ENCODE data around the gene PAK5.

Gene PAK5

DNA sequence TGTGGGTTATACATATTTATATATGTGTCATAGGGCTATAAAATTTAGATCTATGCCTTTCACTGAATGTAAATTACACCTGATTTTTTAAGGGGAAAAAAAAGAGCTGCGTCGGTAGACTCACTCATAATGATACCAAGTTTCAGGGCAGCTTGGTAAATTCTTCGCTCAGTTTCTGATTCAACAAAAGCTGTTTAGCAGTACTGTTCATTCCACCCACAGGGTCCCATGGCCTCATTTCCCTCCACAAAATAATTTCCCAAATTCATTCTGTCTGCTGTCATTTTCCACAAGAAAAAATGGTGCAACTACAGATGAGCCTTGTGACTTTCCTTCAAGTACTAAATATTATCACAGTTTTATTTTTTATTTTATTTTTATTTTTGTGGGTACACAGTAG, 63.7 kb downstream of the PAK5 start:
- DNase-seq = no peak

DNA sequence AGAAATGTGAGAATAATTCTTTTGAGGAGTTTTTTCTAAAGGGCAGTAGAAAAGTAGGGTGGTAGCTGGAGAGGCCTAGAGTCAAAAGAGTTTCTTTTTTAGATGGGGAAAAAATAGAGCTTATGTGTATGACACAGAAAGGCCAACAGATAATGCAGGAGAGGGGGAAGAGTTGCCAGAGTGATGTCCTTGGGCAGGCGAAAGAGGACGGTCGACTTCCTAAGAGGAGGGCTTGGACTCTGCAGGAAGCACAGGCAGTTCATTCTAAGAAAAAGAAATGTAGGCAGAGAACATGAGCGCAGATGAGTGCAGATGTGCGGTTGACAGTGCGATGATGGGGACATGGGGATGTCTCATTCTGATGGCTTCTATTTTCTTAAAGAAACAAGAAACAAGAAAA, 68.9 kb downstream of the PAK5 start:
- no peak for DNase-seq

DNA sequence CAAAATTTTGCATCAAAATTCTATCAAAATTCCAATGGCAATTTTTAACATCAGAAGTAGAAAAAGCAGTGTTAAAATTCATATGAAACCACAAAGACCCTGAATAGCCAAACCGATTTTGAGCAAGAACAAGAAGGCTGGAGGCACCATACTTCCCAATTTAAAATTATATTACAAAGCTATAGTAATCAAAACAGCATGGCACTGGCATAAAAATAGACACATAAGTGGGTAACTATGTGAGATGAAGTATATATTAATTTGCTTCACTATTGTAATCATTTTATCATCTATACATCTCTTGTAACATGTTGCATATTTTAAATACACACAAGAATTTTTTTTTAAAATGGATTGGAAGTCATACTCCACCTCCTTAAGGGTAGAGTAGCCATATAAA, 77.4 kb downstream of the PAK5 start:
- DNase-seq = no peak

DNA sequence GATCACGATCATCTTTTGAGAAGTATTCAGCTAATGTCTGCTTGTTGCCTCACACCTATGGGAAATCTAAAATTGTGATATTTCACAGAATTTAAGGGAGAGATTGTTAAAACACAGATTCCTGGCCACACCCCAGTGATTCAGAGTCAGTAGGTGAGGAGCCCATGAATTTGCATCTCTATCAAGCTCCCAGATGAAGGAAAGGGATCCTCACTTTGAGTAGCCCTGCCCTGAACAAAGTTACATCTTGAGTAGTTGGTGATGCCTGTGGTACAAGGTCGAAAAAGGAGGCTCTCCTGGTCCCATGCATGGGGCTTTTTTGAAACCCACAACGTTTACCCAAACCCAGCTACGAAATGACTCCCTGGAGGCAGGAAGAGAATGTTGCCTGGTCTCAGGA, 79.5 kb downstream of the PAK5 start:
- no peak for DNase-seq

DNA sequence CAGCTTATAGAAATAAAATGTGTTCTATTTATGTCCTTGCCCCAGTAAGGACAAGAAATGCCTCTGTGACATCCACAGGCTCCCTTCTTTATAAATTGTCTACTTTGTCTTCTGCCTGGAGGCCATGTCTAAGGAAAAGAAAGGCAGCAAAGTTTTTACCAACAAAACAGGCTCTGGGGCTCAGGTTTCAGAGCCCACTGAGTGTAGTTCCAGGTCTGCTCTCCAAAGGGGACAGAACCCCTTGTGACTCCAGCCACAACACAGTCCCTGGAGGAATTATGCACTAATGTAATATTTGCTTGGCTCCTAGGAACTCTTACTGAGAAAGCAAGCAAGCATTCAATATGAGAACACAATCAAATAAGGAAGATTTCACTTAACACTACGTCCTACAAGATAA, 80.1 kb downstream of the PAK5 start:
- DNase-seq = no peak

DNA sequence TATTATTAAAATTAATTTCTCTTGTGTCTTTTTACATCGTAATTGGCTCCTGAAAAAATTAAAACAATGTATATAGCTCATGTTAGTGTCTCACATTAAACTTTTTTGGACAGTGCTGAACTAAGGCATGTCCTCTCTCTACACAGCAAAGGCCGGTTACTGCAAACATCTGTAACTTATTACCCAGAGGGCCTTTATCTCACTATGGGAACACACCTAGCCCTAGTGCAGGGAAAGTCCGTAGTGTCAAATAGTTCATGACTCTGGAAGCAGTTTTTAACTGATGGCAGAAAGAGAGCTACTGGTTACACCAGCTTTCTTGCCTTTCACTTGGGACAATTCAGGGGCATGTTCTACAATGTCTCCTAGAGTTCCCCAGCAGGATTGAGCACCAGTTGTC, 82.2 kb downstream of the PAK5 start:
- DNase-seq = no peak

DNA sequence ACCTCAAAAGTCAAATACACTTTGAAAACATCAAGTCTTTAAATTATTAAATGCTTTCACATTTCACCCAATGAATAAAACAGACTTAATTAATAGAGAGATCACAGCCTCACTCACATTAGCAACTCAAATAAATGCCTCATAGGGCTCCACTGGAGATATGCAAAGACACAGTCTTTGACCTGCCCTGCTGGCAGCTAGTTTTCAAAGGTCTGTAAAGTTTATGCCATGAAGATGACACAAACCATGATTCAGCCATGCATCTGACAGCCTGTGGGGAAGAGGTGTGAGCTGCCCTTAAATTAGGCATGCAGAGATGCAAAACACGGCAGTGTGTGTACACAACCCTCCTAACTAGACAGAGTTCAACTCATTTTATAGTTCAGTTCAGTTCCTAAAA, 83.6 kb downstream of the PAK5 start:
- no peak for DNase-seq

DNA sequence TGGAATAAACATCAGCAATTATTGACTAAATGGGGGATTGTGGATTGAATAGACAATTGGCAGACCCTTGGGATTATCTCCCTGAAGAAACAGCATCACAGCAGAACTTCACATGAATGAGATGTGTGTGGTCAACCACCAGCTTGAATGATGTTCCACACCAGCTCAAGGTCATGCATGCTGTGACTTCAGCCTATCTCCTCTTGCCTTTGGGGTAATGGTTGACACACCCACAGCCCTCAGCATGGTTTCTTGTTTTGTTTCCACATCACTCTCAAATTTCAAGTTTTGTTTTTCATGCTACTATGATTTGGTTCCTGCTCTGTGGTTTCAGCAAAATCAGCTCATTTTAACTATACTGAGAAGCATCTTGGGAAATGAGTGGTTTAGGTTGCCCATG, 94.3 kb downstream of the PAK5 start:
- DNase-seq = no peak

DNA sequence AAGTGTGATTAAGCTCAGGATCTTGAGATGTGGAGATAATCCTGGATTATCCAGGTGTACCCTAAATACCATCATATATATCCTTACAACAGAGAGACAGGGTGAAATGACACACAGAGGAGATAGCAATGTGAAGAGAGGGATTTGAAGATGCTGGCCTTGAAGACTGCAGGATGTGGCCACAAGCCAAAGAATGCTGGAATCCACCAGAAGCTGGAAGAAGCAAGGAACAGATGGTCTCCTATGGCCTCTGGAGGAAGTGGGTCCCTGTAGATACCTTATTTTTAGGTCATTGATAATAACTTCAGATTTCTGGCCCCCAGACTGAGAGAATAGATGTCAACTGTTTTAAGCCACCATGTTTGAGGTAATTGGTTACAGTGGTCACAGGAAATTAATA, 95.0 kb downstream of the PAK5 start:
- no peak for DNase-seq

DNA sequence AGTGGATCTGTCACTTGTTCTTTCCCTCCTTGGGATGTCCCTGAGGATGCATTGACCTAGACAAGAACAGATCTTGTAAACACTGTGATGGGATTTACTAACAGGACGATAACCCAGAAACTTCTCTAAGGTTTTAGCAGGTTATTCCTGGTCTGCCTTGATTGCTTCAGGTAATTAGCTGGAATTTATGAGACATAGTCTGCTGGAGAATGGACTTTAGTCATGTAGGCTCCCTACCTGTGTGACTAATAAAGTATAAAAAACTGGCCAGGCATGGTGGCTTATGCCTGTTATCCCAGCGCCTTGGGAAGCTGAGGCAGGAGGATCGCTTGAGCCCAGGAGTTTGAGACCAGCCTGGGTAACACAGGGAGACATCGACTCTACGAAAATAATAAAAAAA, 96.1 kb downstream of the PAK5 start:
- no peak for DNase-seq

DNA sequence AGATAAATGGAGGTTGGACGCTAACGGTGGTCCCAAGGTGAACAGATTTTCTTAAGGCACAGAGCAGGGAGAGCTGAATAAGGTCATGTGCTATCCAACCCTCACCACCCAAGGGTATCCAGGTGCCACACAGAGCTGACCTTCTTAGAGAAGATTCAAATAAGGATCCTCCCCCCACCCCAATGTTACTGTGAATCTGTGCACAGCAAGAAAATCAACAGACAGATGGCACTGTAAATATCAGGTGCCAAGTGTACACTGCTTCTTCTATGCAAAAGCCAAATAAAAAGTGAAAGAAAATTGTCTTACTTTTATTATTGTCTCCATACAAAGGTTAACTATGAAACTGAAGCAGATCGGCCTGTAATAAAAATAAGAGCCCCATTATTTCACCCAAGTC, 96.9 kb downstream of the PAK5 start:
- no peak for DNase-seq

DNA sequence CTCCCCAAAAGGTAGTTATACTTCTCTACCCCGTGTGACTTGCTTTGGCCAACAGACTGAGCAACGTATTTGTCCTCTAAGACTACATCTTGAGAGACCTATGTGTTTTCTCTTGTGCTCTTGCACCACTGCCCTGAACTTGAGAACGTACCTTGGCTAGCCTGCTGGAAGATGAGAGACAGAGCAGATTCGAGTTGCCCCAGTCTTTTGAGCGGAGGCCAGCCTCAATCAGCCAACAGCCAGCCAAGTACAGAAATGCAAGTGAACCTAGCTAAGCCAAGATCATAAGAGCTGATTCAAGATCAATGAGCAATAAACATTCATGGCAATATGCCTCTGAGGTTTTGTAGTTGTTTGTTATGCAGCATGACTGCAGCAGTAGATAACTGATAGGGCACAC, 98.4 kb downstream of the PAK5 start:
- DNase-seq = no peak

DNA sequence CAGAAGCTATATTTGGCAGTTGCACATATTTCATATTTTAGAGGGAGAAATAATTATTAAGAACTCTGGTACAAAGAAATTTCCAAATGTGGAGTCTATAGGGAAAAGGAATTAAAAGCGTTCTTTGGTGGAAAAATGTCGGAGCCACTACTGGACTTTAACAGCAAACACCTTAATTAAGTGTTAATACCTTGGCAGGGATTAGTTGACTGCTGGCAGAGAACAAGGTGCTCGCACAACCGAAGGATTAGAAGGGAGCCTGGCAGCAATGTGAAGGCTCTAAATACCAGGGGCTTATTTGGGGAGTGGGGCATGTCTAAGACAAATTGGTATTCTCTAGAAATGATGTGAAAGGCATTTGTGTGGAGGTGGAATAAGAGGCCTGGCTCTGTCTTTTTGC, 98.9 kb downstream of the PAK5 start:
- DNase-seq = no peak

DNA sequence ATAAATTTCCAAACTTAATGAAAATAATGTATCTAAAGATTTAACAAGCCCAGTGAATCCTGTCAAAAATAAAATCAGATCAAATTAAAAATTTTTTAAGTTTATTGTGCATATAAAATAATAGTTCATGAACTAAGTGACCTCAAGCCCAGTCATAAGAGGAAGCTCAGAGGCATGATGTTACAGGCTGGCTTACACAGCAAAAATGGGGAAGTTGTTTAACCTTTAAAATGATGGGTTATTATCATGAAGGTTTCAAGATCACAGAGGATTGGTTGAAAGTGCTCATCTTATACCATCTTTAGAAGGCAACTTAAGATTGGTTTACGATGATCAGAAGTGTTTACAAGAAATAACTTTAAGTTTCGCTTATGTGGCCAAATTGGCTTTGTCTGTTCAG, 102.5 kb downstream of the PAK5 start:
- no peak for DNase-seq

DNA sequence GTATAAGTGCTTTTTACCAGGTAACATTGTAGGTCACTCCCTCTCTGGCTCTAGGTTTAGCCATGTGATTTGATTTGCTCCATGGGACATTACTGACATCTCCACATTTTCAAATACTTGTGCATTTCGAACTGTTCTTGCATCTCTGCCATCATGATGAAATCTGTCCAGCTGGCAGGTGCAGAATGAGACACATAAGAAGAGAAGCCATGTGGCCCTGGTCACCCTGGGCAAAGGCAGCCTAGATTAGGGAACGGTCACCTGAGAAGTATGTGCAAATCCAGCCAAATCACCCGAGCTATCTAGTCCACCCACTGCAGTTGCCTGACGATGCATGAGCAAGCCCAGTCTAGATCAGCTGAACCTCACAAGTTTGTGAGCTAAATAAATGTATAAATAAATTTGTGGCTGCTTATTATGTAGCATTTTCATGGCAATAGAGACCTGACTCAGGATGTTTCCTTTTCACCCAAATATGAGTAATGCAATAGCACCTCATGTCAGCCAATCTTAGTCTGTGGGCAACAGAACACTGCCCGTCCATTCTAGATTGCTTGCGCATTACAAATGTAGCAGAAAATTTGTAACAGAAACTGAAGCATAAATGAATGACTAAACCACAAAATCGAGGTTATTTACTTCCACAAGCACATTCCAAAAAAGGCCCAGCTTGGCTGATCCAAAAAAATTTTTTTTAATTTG, 115.2 kb downstream of the PAK5 start:
- DNase-seq = no peak

DNA sequence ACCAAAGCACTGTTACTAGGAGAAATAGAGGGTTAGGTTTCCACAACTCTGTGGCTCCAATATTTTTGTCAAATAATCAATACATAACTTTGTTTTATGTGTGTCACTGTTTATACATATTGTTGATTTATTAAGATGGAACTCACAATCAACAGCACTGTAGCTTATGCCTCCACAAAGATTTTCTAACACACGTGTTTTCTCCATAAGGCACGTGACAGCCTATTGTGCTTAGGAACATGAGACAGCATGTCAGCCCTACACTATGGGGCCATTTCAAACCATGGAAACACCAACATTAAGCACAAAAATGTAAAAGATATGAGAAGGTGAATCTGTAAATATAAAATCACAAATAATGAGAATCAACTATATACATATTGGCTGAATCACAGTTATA, 127.0 kb downstream of the PAK5 start:
- DNase-seq = no peak

DNA sequence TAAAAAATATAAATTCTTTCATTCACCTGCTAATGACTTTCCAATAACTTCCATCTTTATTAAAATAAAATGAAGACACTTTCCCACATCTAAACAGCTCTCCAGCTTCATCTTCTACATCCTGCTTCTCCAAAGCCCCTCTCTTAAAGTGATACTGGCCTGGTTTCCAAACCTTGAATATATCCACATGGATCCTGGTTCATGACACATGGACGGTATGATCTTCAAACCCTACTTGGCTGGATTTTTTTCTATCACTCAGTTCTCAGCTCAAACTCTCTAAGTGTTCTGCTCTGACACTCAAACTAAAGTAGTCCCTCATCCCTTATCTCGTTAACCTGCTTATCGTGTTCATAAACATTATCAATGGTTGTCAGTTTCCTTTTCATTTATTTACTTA, 128.2 kb downstream of the PAK5 start:
- DNase-seq = no peak

DNA sequence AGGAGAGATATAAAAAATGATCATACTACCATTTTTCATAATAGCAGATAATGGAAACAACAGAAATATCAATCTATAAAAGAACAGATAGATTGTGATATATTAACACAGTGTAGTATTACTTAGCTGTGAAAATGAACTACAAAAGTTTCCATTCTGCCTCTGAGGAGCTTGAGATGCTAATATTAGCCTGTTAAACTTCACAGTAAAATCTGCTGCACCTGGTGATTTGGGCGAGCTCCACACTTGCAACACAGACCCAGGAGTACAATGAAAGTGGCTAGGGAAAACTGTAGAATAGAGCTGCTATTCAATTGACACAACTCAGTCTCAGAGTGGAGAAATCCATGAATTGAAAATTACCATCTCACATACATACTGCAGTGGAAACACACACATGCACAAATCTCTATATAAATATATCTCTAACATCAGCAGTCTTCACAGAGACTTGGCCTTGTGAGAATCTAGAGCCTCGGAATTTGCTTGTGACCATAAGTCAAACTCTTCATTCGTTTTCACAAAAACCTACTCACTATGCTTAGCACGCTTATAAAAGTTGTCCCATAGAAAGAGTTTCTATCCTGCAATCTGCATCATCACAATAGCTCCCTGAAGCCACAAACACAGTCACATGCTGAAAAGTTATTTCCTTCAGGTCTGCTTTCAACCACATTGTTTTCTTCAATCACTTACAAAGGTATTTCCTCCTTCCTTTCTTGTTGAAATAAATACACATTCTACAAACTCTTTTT, 133.0 kb downstream of the PAK5 start:
- DNase-seq = no peak

DNA sequence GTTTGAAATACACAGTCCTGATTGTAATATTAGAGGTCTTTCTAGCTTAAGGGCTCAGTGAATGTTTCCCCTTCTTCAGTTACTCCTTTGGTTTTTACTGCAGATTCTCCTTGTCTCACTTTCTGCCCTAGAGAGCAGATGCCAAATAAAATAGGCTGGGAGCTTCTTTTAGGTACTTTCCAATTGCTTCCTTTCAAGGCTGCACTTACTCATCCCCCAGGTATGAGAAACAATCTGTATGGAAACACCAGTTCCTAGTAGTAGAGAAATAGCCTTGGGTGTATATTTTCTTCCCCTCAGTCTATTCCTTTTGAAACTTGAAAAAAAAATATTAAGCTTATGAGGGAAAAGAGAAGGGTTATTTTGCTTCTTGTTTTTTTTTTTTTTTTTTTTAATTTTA, 139.7 kb downstream of the PAK5 start:
- no peak for DNase-seq

DNA sequence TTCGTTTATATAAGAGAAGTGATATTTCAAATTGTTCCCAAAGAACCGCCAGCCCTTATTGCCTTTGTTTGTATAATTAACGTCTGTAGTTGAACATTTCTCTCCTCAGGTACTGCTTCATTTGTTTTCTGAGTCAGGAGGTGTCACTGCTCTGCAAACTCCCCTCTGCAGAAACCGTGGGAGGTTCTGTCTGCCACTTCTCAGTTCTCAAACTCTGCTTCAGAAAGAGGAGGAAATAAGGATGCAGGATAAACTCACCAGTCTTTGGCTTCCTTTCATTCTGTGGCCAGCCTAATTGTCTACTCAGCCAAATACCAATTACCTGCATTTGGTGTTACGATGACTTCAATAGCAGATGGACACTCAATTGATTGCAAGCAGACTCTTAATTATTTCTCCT, 149.8 kb downstream of the PAK5 start:
- DNase-seq = no peak

DNA sequence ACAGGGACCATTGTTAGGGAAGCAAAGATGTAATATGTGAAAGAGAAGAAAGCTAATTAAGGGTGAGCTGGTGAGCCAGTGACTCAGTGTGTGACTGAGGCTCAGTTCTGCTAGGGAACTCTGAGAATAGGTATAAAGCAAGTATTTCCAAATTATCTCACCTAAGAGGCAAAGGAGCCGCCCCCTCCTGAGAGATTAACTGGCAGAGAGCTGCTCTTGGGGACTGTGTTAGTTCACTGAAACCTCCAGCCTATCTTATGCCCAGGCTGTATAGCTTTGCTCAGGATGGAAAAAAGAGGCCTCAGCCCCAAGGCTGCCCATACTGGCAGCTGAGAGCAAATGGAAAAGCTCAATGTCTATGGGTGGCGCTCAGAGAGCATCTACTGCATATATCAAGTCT, 152.0 kb downstream of the PAK5 start:
- no peak for DNase-seq

DNA sequence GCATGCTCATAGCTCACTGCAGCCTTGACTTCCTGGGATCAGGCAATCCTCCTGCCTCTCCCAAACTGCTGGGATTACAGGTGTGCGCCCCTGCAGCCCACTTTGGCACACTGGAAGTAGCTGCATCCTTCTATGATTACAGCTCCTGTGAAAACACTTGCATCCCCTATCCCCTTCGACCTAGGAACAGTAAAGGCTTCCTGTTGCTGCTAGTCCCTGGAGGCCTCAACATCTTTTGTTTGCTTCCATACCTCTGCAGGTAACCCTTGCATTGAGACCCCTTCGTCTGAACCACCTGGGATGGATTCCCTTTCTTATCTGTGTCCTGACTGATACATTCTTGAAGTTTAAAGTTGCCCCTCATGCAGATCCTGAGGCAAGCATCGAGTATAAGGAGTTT, 152.4 kb downstream of the PAK5 start:
- no peak for DNase-seq

DNA sequence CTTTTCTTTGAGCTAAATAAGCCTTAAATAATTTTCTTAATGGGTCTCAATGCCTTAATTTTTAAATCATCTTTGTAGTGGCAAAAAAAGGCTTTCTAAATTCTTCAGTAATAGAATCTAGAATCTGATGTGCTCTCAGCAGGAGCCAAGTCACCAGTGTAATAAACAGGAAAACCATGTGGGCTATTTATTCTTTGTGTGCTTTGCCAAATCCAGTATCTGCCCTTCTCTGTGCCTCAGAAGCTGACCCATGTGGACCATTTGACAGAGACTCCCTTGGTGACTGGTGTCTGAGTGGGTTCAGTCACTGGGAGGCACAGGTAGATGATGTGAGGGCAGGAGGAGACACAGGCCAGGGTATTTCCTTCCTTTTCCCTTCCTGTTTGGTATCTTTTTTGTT, 152.9 kb downstream of the PAK5 start:
- no peak for DNase-seq

DNA sequence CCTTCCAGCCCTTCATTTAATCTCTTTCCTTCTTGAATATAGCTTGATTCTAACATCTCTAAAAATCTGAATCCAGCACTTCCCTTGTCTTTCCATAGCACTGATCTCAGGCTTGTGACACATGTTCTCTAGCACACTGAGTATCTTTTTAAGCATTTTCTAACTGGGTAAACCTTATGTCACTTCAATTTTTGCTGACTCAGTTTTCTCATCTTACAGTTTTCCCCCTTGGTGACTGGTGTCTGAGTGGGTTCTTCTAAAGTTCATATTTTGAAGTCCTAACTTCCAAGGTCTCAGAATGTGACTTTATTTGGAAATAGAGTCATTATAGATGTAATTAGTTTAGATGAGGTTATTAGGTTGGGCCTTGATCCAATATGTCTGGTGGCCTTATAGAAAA, 153.9 kb downstream of the PAK5 start:
- no peak for DNase-seq

DNA sequence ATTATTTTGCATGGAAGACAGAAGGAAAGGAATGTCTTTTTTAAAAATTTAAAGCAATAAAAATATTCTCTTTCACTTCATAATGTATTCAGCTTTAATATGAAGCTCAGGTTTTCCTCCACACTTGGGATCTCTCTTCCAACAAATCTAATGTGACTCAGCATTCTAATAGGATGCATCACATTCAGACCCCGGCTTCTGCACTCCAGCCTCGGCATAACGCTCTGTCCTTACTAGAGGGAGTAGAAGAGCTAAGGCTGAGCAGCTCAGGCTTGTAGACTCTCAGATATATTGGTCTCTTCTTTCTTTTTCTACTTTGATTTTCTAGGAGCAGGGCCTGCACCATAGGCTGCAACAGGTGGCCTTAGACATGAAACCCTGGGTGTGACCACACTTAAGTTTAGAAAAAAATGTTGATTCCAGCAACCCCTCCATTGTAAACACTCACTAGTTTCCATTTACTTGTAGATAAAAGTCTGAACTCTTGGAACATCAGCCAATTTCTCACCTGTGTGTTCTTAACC, 161.7 kb downstream of the PAK5 start:
- DNase-seq = no peak
